Measurements from ENCODE around the gene KCNE3. TPM values are rescaled to one million over a fixed set of nuclear protein-coding genes. Genes with fewer than 3 reads are reported as not detected.

Gene KCNE3
- total RNA-seq, 1 donor from 2014 or later = not detected

GRCh38 chr11:74437441-74438042, 29.8 kb downstream of the KCNE3 start:
- no peak for TF ChIP-seq CTCF (IDR thresholded peaks at IDR 0.05)
- DNase-seq = no peak
- CTCF ChIA-PET = interaction anchor here (2.6 kb wide), 1 partner anchor 12 kb away, joined by 10 read pairs; no protein-coding TSS in a partner anchor
- H3K27me3 Mint-ChIP-seq = peaks cover 9% of the 10 kb centered on the region
- H3K4me1 Mint-ChIP-seq = no peaks in the 10 kb centered on the region
- POLR2A ChIA-PET = no interaction called here
- H3K9me3 Mint-ChIP-seq = no peaks in the 10 kb centered on the region
- H3K27ac Mint-ChIP-seq = no peak overlapping the region
- intact Hi-C loops (cut with micrococcal nuclease) = no loop called here
- no peak for ATAC-seq (ENCODE audit: low read depth)
- H3K36me3 Mint-ChIP-seq (ENCODE audit: low read depth) = no peaks in the 10 kb centered on the region
- no peak overlapping the region for H3K4me3 Mint-ChIP-seq

- intact Hi-C loops (cut with micrococcal nuclease) = no loop called here
- TF ChIP-seq CTCF (IDR thresholded peaks at IDR 0.05) = no peak
Observed at GRCh38 chr11:74434528-74434927, 32.8 kb downstream of the KCNE3 start.

GRCh38 chr11:74429205-74429604, 38.1 kb downstream of the KCNE3 start:
- no peak overlapping the region for H3K27ac Mint-ChIP-seq
- intact Hi-C loops (cut with micrococcal nuclease) = no loop called here
- ChIA-PET CTCF (interaction anchor here (1.6 kb wide), 1 partner anchor 23 kb away, joined by 4 read pairs; no protein-coding TSS in a partner anchor), POLR2A (no interaction called here)
- ATAC-seq (ENCODE audit: low read depth) = no peak
- no peaks in the 10 kb centered on the region for H3K4me1 Mint-ChIP-seq
- TF ChIP-seq CTCF (IDR thresholded peaks at IDR 0.05) = no peak
- H3K4me3 Mint-ChIP-seq = no peak overlapping the region
- DNase-seq = no peak
- no peaks in the 10 kb centered on the region for H3K36me3 Mint-ChIP-seq (ENCODE audit: low read depth)
- H3K27me3 Mint-ChIP-seq = peaks cover 9% of the 10 kb centered on the region
- H3K9me3 Mint-ChIP-seq = no peaks in the 10 kb centered on the region

More at GRCh38 chr11:74434528-74434927, 32.8 kb downstream of the KCNE3 start:
- no peak overlapping the region for H3K4me3 Mint-ChIP-seq
- no peaks in the 10 kb centered on the region for H3K4me1 Mint-ChIP-seq
- no peak overlapping the region for H3K27ac Mint-ChIP-seq
- no peaks in the 10 kb centered on the region for H3K36me3 Mint-ChIP-seq (ENCODE audit: low read depth)
- ChIA-PET CTCF (no interaction called here), POLR2A (no interaction called here)
- peaks cover 9% of the 10 kb centered on the region for H3K27me3 Mint-ChIP-seq
- DNase-seq (no peak), ATAC-seq (ENCODE audit: low read depth) (no peak)
- H3K9me3 Mint-ChIP-seq = no peaks in the 10 kb centered on the region

GRCh38 chr11:74427384-74427886, 39.9 kb downstream of the KCNE3 start:
- intact Hi-C loops (cut with micrococcal nuclease) = no loop called here
- Mint-ChIP-seq H3K27me3 (peaks cover 8% of the 10 kb centered on the region), H3K9me3 (no peaks in the 10 kb centered on the region), H3K36me3 (ENCODE audit: low read depth) (no peaks in the 10 kb centered on the region), H3K4me1 (no peaks in the 10 kb centered on the region), H3K27ac (no peak overlapping the region), H3K4me3 (no peak overlapping the region)
- ChIA-PET CTCF (interaction anchor here (1.2 to 1.6 kb wide), 2 partner anchors 22 to 25 kb away, joined by 4 read pairs; no protein-coding TSS in a partner anchor), POLR2A (no interaction called here)
- DNase-seq (no peak), ATAC-seq (ENCODE audit: low read depth) (no peak)
- no peak for TF ChIP-seq CTCF (IDR thresholded peaks at IDR 0.05)

- ChIA-PET CTCF (no interaction called here), POLR2A (no interaction called here)
- Mint-ChIP-seq H3K9me3 (no peaks in the 10 kb centered on the region), H3K4me1 (no peaks in the 10 kb centered on the region), H3K27ac (no peak overlapping the region), H3K36me3 (ENCODE audit: low read depth) (no peaks in the 10 kb centered on the region), H3K4me3 (no peak overlapping the region), H3K27me3 (peaks cover 6% of the 10 kb centered on the region)
- no peak for TF ChIP-seq CTCF (IDR thresholded peaks at IDR 0.05)
- intact Hi-C loops (cut with micrococcal nuclease) = no loop called here
- no peak for DNase-seq
- no peak for ATAC-seq (ENCODE audit: low read depth)
Observed at GRCh38 chr11:74425100-74425499, 42.2 kb downstream of the KCNE3 start.
